ENCODE measurements around the gene UGT1A1. TPM values are rescaled to one million over a fixed set of nuclear protein-coding genes. Genes with fewer than 3 reads are reported as not detected.

UGT1A1 gene
- total and polyA plus RNA-seq, 2 donors (not counting 3 experiments of a cell fraction or from before 2014, with no cell fraction given) = not detected

DNA sequence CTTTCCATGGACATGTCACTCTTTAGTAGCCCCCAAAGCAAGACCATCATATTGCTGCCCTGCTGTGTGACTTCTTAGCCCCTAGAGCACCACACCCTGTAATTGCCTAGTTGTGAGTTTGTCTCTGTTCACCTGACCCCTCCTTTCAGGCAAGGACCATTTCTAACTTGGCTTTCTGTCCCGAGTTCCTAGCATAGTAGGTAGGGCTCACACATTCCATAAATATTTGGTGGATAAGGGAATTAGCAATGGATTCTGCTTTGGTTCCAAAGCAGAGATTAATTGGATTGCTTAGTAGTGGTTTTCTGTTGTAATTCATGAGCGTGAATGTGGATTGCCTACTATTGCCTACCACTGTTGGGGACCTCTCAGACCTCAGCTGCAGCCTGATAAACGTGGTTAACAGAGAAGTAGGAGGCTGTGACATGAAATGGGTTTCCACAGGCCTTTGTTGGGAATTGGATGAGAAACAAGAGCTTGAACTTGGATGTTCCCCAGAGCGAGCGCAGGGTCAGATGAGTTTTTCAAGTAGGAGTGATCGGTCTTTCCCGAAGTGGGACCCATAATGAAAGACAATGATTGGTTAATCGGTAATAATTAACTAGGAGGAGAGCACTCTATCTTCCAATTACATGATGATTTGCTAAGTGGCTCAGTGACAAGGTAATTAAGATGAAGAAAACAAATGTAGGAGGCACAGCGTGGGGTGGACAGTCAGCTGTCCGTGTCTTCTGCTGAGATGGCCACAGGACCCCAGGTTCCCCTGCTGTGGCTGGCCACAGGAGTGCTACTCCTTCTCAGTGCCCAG, 13.4 kb upstream of the UGT1A1 start:
- POLR2A ChIA-PET = no interaction called here
- CTCF ChIA-PET = no interaction called here

More for the DNA sequence above, 13.4 kb upstream of the UGT1A1 start:
- dilution Hi-C loops (cut with MboI; ENCODE audit: extremely low pct_ligation_motif_present, low sequenced_read_pairs) (no loop called here), intact Hi-C loops (cut with micrococcal nuclease) (no loop called here)
- Histone ChIP-seq H3K9me3 (replicated peaks; ENCODE audit: control insufficient read depth, insufficient read depth, low read length) (no peaks in the 10 kb centered on the region), H3K9ac (replicated peaks; ENCODE audit: extremely low read depth, insufficient read depth, low read length) (no peak overlapping the region), H3K9me1 (replicated peaks; ENCODE audit: control insufficient read depth, extremely low read depth, insufficient read depth, low read length) (no peaks in the 10 kb centered on the region), H3K36me3 (ENCODE audit: control insufficient read depth in 2 of 2, extremely low read depth in 1 of 2, insufficient read depth in 2 of 2, low read length in 2 of 2) (no peaks in the 10 kb centered on the region), H2AFZ (ENCODE audit: low read depth, low read length) (no peak overlapping the region), H4K20me1 (replicated peaks; ENCODE audit: control insufficient read depth, extremely low read depth, insufficient read depth, low read length) (no peaks in the 10 kb centered on the region), H3K4me1 (ENCODE audit: control insufficient read depth, extremely low read depth, insufficient read depth, low read length) (no peaks in the 10 kb centered on the region), H3K27me3 (ENCODE audit: control insufficient read depth in 2 of 2, insufficient read depth in 2 of 2, low read length in 2 of 2) (no peaks in the 10 kb centered on the region), H3K4me2 (ENCODE audit: insufficient read depth, low read length) (no peak overlapping the region), H3K27ac (ENCODE audit: insufficient read depth, low read depth, low read length) (no peak overlapping the region), H3K4me3 (replicated peaks in 1 of 3; ENCODE audit: insufficient read depth in 1 of 3, low read depth in 1 of 3, low read length in 3 of 3) (no peak overlapping the region), H3K79me2 (ENCODE audit: control insufficient read depth, insufficient read depth, low read length) (no peaks in the 10 kb centered on the region)
- DNase-seq (ENCODE audit: low read depth, low spot score) (no peak), FAIRE-seq (no peak)
- no peak for TF ChIP-seq MAX (IDR thresholded peaks at IDR 0.05; ENCODE audit: insufficient read depth, insufficient read length)
- TF ChIP-seq, protein P1, sequence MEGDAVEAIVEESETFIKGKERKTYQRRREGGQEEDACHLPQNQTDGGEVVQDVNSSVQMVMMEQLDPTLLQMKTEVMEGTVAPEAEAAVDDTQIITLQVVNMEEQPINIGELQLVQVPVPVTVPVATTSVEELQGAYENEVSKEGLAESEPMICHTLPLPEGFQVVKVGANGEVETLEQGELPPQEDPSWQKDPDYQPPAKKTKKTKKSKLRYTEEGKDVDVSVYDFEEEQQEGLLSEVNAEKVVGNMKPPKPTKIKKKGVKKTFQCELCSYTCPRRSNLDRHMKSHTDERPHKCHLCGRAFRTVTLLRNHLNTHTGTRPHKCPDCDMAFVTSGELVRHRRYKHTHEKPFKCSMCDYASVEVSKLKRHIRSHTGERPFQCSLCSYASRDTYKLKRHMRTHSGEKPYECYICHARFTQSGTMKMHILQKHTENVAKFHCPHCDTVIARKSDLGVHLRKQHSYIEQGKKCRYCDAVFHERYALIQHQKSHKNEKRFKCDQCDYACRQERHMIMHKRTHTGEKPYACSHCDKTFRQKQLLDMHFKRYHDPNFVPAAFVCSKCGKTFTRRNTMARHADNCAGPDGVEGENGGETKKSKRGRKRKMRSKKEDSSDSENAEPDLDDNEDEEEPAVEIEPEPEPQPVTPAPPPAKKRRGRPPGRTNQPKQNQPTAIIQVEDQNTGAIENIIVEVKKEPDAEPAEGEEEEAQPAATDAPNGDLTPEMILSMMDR (IDR thresholded peaks at IDR 0.05; ENCODE audit: extremely low read depth in 1 of 2, insufficient read depth in 1 of 2, low read depth in 1 of 2, low read length in 2 of 2) = no peak
- no peak for TF ChIP-seq EZH2 (IDR thresholded peaks at IDR 0.05; ENCODE audit: borderline replicate concordance, low read depth, low read length, severe bottlenecking)
- no peak for TF ChIP-seq JUN (IDR thresholded peaks at IDR 0.05; ENCODE audit: borderline replicate concordance, insufficient read depth, insufficient read length, low read depth)
- no peak for TF ChIP-seq POLR2AphosphoS5 (IDR thresholded peaks at IDR 0.05; ENCODE audit: insufficient read depth, low read depth, low read length)
- TF ChIP-seq MYC (IDR thresholded peaks at IDR 0.05; ENCODE audit: low read depth, low read length) = no peak
- TF ChIP-seq GATA2 (IDR thresholded peaks at IDR 0.05; ENCODE audit: insufficient read depth, insufficient read length, low read depth, low read length) = no peak
- TF ChIP-seq POLR2A (IDR thresholded peaks at IDR 0.05; ENCODE audit: low read depth, low read length) = no peak
- TF ChIP-seq FOS (IDR thresholded peaks at IDR 0.05; ENCODE audit: borderline replicate concordance, insufficient read depth, low read length) = no peak
- BruUV-seq (replicated peaks) = no TSS peak

Data from endothelial cell of umbilical vein (primary cell).